NT2/D1 (cell line): ENCODE data around the gene GREM1.

ENCODE experiments used
- SUZ12 ChIP-seq: IDR thresholded peaks from 2 replicates; pipeline ENCODE4 v1.6.1; 2011; ENCODE audit not compliant: insufficient read length, insufficient read depth; ENCODE audit errors: extremely low read depth
- YY1 ChIP-seq: IDR thresholded peaks from 2 replicates; pipeline ENCODE4 v1.6.1; 2011; ENCODE audit not compliant: insufficient read length, insufficient read depth

- TF ChIP-seq YY1 (no peak), SUZ12 (no peak)
Observed at GRCh38 chr15:32682977-32683630, 34.7 kb upstream of the GREM1 start.
